A673 (cell line): ENCODE measurements around the gene NBPF14.
"Not testable (repeated sequence)": the region's sequence is repeated elsewhere in the genome, so short reads cannot be mapped to it uniquely, and the experiment has no call there.

ENCODE experiments used
- EZH2 ChIP-seq: fragments of 200-600 bp; sonication (generic); IDR thresholded peaks from 2 replicates; pipeline ENCODE4 v1.6.1; 2017; ENCODE audit warnings: borderline replicate concordance, low read depth, mild to moderate bottlenecking, mixed read lengths, antibody characterized with exemption, low read length; ENCODE audit not compliant: poor library complexity, severe bottlenecking
- TF ChIP-seq, protein P1 (sequence below): fragments of 300-800, 200-600 bp; sonication (generic); conservative IDR thresholded peaks from 2 replicates; pipeline ENCODE4 v1.5.1; 2017; ENCODE audit warnings: low read depth, mild to moderate bottlenecking, antibody characterized with exemption, low read length, moderate library complexity, mixed read lengths

DNA sequence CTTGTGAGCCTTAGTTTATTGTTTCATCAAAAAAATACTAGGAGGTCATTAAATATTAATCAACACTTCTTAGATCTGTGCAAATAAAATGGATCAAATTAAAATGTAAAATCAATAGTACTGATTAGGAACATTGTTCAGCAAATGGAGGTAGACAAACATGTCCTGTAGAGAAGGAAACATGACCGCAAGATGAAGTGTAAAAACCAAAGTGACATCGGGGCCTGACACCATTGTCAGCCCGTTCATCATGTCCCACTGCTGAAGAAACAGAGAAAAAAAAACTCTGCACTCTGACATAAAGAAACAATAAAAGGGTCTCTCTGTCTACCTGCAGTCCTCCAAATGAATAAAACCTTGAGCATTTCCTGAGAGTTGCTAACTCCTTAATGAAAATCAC is 81.5 kb downstream of the NBPF14 start:
- TF ChIP-seq, protein P1, sequence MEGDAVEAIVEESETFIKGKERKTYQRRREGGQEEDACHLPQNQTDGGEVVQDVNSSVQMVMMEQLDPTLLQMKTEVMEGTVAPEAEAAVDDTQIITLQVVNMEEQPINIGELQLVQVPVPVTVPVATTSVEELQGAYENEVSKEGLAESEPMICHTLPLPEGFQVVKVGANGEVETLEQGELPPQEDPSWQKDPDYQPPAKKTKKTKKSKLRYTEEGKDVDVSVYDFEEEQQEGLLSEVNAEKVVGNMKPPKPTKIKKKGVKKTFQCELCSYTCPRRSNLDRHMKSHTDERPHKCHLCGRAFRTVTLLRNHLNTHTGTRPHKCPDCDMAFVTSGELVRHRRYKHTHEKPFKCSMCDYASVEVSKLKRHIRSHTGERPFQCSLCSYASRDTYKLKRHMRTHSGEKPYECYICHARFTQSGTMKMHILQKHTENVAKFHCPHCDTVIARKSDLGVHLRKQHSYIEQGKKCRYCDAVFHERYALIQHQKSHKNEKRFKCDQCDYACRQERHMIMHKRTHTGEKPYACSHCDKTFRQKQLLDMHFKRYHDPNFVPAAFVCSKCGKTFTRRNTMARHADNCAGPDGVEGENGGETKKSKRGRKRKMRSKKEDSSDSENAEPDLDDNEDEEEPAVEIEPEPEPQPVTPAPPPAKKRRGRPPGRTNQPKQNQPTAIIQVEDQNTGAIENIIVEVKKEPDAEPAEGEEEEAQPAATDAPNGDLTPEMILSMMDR, result not testable (repeated sequence)
- TF ChIP-seq EZH2, result not testable (repeated sequence)
